H1 (cell line): ENCODE measurements around the gene RGS11. TPM values are rescaled to one million over a fixed set of nuclear protein-coding genes. Genes with fewer than 3 reads are reported as not detected.

Experiments used
- CREB1 ChIP-seq: IDR thresholded peaks from 2 replicates; pipeline ENCODE4 v1.6.1; 2012; ENCODE audit warnings: inconsistent platforms
- polyA plus RNA-seq, 7 experiments: library from polyadenylated mRNA; depleted of rRNA in 3 of 7; stranded (reverse) in 5 of 7; unstranded in 2 of 7; fragments of >200 nt in 5 of 7; fragments of 200-250 nt in 2 of 7; gene quantifications; 1 replicate in 5 of 7; 2 replicates in 1 of 7; 4 replicates in 1 of 7; pipeline versions ENCODE4 v1.2.1 to v1.2.3, GENCODE V29; 2011 to 2013; ENCODE audit warnings: missing spikeins in 2 of 7, mixed read lengths in 2 of 7
- total RNA-seq: library from RNA; stranded (reverse); fragmentation: NEBNext Ultra II Directional; extraction: Animal tissue kit (Norgen Biotek cat#: 25700); gene quantifications from 2 replicates; pipeline ENCODE4 v1.2.1, GENCODE V29; 2021

RGS11 gene
- total and polyA plus RNA-seq, 2 of the 8 experiments (the other 6 are each of a cell fraction or from before 2014, with no cell fraction given): 0.84 to 1.2 TPM

DNA sequence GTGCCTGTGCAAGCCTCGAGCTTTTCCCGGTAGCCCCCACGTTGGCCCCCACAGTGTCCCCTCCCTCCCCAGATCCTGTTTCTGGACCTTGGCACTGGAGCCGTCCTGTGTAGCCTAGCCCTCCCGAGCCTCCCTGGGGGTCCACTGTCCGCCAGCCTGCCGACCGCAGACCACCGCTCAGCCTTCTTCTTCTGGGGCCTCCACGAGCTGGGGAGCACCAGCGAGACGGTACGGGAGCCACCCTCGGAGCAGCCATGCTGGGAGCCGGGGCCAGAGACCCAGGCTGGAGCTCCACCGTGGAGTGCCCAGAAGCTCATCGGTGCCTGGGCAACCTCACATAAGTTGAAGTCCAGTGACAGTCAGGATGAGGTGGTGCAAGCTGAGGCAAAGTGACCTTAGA is 11.8 kb downstream of the RGS11 start (continued):
- TF ChIP-seq CREB1: no peak
